Spinal cord (tissue), 10 donors: ENCODE data around the gene C4orf50. TPM values are rescaled to one million over a fixed set of nuclear protein-coding genes. Genes with fewer than 3 reads are reported as not detected.
"Not testable (repeated sequence)": the region's sequence is repeated elsewhere in the genome, so short reads cannot be mapped to it uniquely, and the experiment has no call there.

Experiments
- DNase-seq, 6 donors: peaks; one replicate each; pipeline versions ENCODE4 v3.0.0 to v3.0.0-alpha.2; 2013 to 2015; ENCODE audit warnings: low spot score in 6 of 6, low read depth in 4 of 6
- H3K27ac ChIP-seq: one replicate; pipeline ENCODE4 v1.5.1; 2013; ENCODE audit warnings: low read depth, low read length, control low read depth
- H3K27me3 ChIP-seq: one replicate; pipeline ENCODE4 v1.6.1; 2013; ENCODE audit warnings: low read length; ENCODE audit not compliant: control insufficient read depth, insufficient read depth
- H3K36me3 ChIP-seq: one replicate; pipeline ENCODE4 v1.6.1; 2013; ENCODE audit warnings: low read length; ENCODE audit not compliant: control insufficient read depth, insufficient read depth
- H3K4me1 ChIP-seq: one replicate; pipeline ENCODE4 v1.6.1; 2013; ENCODE audit warnings: low read length; ENCODE audit not compliant: control insufficient read depth, insufficient read depth
- H3K4me3 ChIP-seq: one replicate; pipeline ENCODE4 v1.5.1; 2013; ENCODE audit warnings: low read depth, low read length, control low read depth
- H3K9me3 ChIP-seq: one replicate; pipeline ENCODE4 v1.6.1; 2013; ENCODE audit warnings: low read length; ENCODE audit not compliant: control insufficient read depth, insufficient read depth
- WGBS: methylation state at CpG from one replicate; pipeline ENCODE4 v1.1.5; 2013; ENCODE audit warnings: missing lambda C conversion rate; ENCODE audit not compliant: insufficient coverage; 5-methylcytosine and 5-hydroxymethylcytosine counted together
- polyA plus RNA-seq, 2 donors: library from polyadenylated mRNA; unstranded; fragments of 120-200 nt; gene quantifications; one replicate each; pipeline ENCODE4 v1.2.1, GENCODE V29; 2013; ENCODE audit not compliant: insufficient read length in 2 of 2
- total RNA-seq, 2 donors: library from RNA; depleted of rRNA in 1 of 2; stranded (reverse); fragments of 120-200 nt in 1 of 2; fragments of >200 nt in 1 of 2; gene quantifications; one replicate each; pipeline versions ENCODE4 v1.2.3 to v1.2.4, GENCODE V29; 2013 to 2014
- donor health status: healthy.

The C4orf50 gene
- total and polyA plus RNA-seq, 4 donors, result 1.9 to 6.4 (median 2.7) TPM

- no peak overlapping the region for H3K27ac ChIP-seq
- 18% methylated on average over 16 of the region's 16 CpGs for WGBS
- no peak overlapping the region for H3K4me3 ChIP-seq
- H3K4me1 ChIP-seq, result peaks cover 45% of the 10 kb centered on the region
- no peaks in the 10 kb centered on the region for H3K27me3 ChIP-seq
- no peaks in the 10 kb centered on the region for H3K9me3 ChIP-seq
- H3K36me3 ChIP-seq, result no peaks in the 10 kb centered on the region
- DNase-seq, result peak in 3 of 6 donors; percentile 26 to 89 (median 77)
These were observed 61.8 kb downstream of the C4orf50 start for GRCh38 chr4:5956285-5957021.

GRCh38 chr4:5955856-5956255 is 62.4 kb downstream of the C4orf50 start:
- Histone ChIP-seq H3K36me3 (no peaks in the 10 kb centered on the region), H3K9me3 (no peaks in the 10 kb centered on the region), H3K4me3 (no peak overlapping the region), H3K27ac (no peak overlapping the region), H3K4me1 (peaks cover 45% of the 10 kb centered on the region), H3K27me3 (no peaks in the 10 kb centered on the region)
- no peak for DNase-seq
- WGBS, result 46% methylated on average over 2 of the region's 4 CpGs

GRCh38 chr4:5955201-5955821 is 62.9 kb downstream of the C4orf50 start:
- WGBS, result 55% methylated on average over 12 of the region's 18 CpGs
- peak in 1 of 6 donors; percentile 47 for DNase-seq
- no peaks in the 10 kb centered on the region for H3K27me3 ChIP-seq
- H3K4me1 ChIP-seq, result peaks cover 45% of the 10 kb centered on the region
- H3K4me3 ChIP-seq, result no peak overlapping the region
- no peaks in the 10 kb centered on the region for H3K36me3 ChIP-seq
- no peak overlapping the region for H3K27ac ChIP-seq
- no peaks in the 10 kb centered on the region for H3K9me3 ChIP-seq

- 80% methylated on average over 10 of the region's 11 CpGs for WGBS
- Histone ChIP-seq H3K4me3 (no peak overlapping the region), H3K27me3 (no peaks in the 10 kb centered on the region), H3K27ac (no peak overlapping the region), H3K36me3 (no peaks in the 10 kb centered on the region), H3K9me3 (no peaks in the 10 kb centered on the region), H3K4me1 (peaks cover 39% of the 10 kb centered on the region)
- no peak for DNase-seq
These were observed 64.0 kb downstream of the C4orf50 start for GRCh38 chr4:5954056-5954760.

GRCh38 chr4:5952975-5953951 is 65.0 kb downstream of the C4orf50 start:
- no peak for DNase-seq
- no peak overlapping the region for H3K4me3 ChIP-seq
- no peak overlapping the region for H3K27ac ChIP-seq
- no peaks in the 10 kb centered on the region for H3K27me3 ChIP-seq
- H3K4me1 ChIP-seq, result peaks cover 34% of the 10 kb centered on the region
- no peaks in the 10 kb centered on the region for H3K9me3 ChIP-seq
- 74% methylated on average over 10 of the region's 13 CpGs for WGBS
- no peaks in the 10 kb centered on the region for H3K36me3 ChIP-seq

- H3K27me3 ChIP-seq, result no peaks in the 10 kb centered on the region
- H3K4me3 ChIP-seq, result no peak overlapping the region
- no peak for DNase-seq
- H3K27ac ChIP-seq, result no peak overlapping the region
- 76% methylated on average over 8 of the region's 22 CpGs for whole genome bisulfite sequencing
- peaks cover 33% of the 10 kb centered on the region for H3K4me1 ChIP-seq
- no peaks in the 10 kb centered on the region for H3K9me3 ChIP-seq
- no peaks in the 10 kb centered on the region for H3K36me3 ChIP-seq
These were observed 65.8 kb downstream of the C4orf50 start for GRCh38 chr4:5952286-5952974.

- not testable (repeated sequence) for H3K9me3 ChIP-seq
- WGBS, result 87% methylated on average over 2 of the region's 6 CpGs
These were observed 71.6 kb downstream of the C4orf50 start for GRCh38 chr4:5946653-5947052.

GRCh38 chr4:5945936-5946335 is 72.3 kb downstream of the C4orf50 start:
- Histone ChIP-seq H3K27me3 (no peaks in the 10 kb centered on the region), H3K36me3 (no peaks in the 10 kb centered on the region)
- 92% methylated on average over 4 of the region's 6 CpGs for WGBS

More at GRCh38 chr4:5946653-5947052, 71.6 kb downstream of the C4orf50 start:
- not testable (repeated sequence) for H3K36me3 ChIP-seq, H3K27ac ChIP-seq, DNase-seq, H3K27me3 ChIP-seq, H3K4me3 ChIP-seq, H3K4me1 ChIP-seq

More at GRCh38 chr4:5945936-5946335, 72.3 kb downstream of the C4orf50 start:
- Histone ChIP-seq H3K4me1 (peaks cover 4% of the 10 kb centered on the region), H3K9me3 (no peaks in the 10 kb centered on the region), H3K27ac (no peak overlapping the region), H3K4me3 (no peak overlapping the region)
- no peak for DNase-seq
